Upper lobe of left lung (tissue), 4 donors: Measurements from ENCODE around the gene ESPNL.

ENCODE experiments used
- CTCF ChIP-seq, 6 experiments: fragments of 450-650 bp in 4 of 6; fragments of 200-600 bp in 2 of 6; sonication (generic) in 2 of 6; IDR thresholded peaks; one replicate each; pipeline ENCODE4 v1.5.1; 2016 to 2019; ENCODE audit warnings: antibody characterized with exemption in 6 of 6
- POLR2A ChIP-seq, 4 donors: fragments of 450-650 bp; IDR thresholded peaks; one replicate each; pipeline ENCODE4 v1.5.1; 2016 to 2017; ENCODE audit warnings: antibody characterized with exemption in 4 of 4, mild to moderate bottlenecking in 2 of 4
- POLR2AphosphoS5 ChIP-seq, 2 donors: sonication (generic); formaldehyde crosslinking; IDR thresholded peaks; one replicate each; pipeline ENCODE4 v1.5.1; 2017; ENCODE audit warnings: antibody characterized with exemption in 2 of 2

GRCh38 chr2:238099714-238100048 lies 459 bp upstream of the ESPNL start:
- TF ChIP-seq POLR2A (IDR thresholded peaks at IDR 0.05), result no peak
- no peak for TF ChIP-seq CTCF (IDR thresholded peaks at IDR 0.05)
- TF ChIP-seq POLR2AphosphoS5 (IDR thresholded peaks at IDR 0.05), result no peak
